ENCODE data around the gene WDR90.
"Not testable (repeated sequence)": the region's sequence is repeated elsewhere in the genome, so short reads cannot be mapped to it uniquely, and the experiment has no call there.

WDR90 gene

GRCh38 chr16:689175-689897 is 40.2 kb downstream of the WDR90 start:
- Histone ChIP-seq H3K4me3 (peak overlapping the region; percentile 79 to 94), H3K27me3 (peaks cover 8 to 29% of the 10 kb centered on the region in 2 donors), H3K36me3 (peaks cover 0 to 26% (median 7%) of the 10 kb centered on the region in 3 donors), H3K9me3 (no peaks in the 10 kb centered on the region), H3K4me1 (peaks cover 0 to 59% (median 43%) of the 10 kb centered on the region in 4 donors), H3K27ac (peak overlapping the region; percentile 86 to 93)
- intact Hi-C loops (cut with DNase I; ENCODE audit: low total_unique reads): no loop called here
- no peak for DNase-seq
- no peak for TF ChIP-seq CTCF (IDR thresholded peaks at IDR 0.05)

- peaks cover 0 to 57% (median 39%) of the 10 kb centered on the region in 4 donors for H3K4me1 ChIP-seq
- H3K27me3 ChIP-seq: peaks cover 9 to 48% of the 10 kb centered on the region in 2 donors
- H3K4me3 ChIP-seq; H3K9me3 ChIP-seq; intact Hi-C loops (cut with DNase I; ENCODE audit: low total_unique reads); DNase-seq; H3K27ac ChIP-seq: not testable (repeated sequence)
- peaks cover 0 to 17% (median 7%) of the 10 kb centered on the region in 3 donors for H3K36me3 ChIP-seq
These were observed 42.1 kb downstream of the WDR90 start for GRCh38 chr16:691242-691641.

- Histone ChIP-seq H3K27me3 (peaks cover 9 to 61% of the 10 kb centered on the region in 2 donors), H3K9me3 (no peaks in the 10 kb centered on the region), H3K36me3 (peaks cover 0 to 5% (median 0%) of the 10 kb centered on the region in 3 donors), H3K27ac (no peak overlapping the region), H3K4me1 (peaks cover 0 to 55% (median 38%) of the 10 kb centered on the region in 4 donors), H3K4me3 (no peak overlapping the region)
- no peak for TF ChIP-seq CTCF (IDR thresholded peaks at IDR 0.05)
- DNase-seq: no peak
- intact Hi-C loops (cut with DNase I; ENCODE audit: low total_unique reads): no loop called here
These were observed 43.4 kb downstream of the WDR90 start for GRCh38 chr16:692356-693108.

- Histone ChIP-seq H3K4me3 (no peak overlapping the region), H3K9me3 (no peaks in the 10 kb centered on the region), H3K27me3 (peaks cover 9 to 69% of the 10 kb centered on the region in 2 donors), H3K4me1 (peaks cover 0 to 54% (median 37%) of the 10 kb centered on the region in 4 donors), H3K36me3 (no peaks in the 10 kb centered on the region), H3K27ac (no peak overlapping the region)
- intact Hi-C loops (cut with DNase I; ENCODE audit: low total_unique reads): no loop called here
- no peak for DNase-seq
- no peak for TF ChIP-seq CTCF (IDR thresholded peaks at IDR 0.05)
These were observed 44.2 kb downstream of the WDR90 start for GRCh38 chr16:693364-693763.

GRCh38 chr16:693766-694165 is 44.6 kb downstream of the WDR90 start:
- intact Hi-C loops (cut with DNase I; ENCODE audit: low total_unique reads): no loop called here
- H3K27ac ChIP-seq: no peak overlapping the region
- H3K9me3 ChIP-seq: no peaks in the 10 kb centered on the region
- no peaks in the 10 kb centered on the region for H3K36me3 ChIP-seq
- no peak overlapping the region for H3K4me3 ChIP-seq
- no peak for DNase-seq
- H3K27me3 ChIP-seq: peaks cover 9 to 71% of the 10 kb centered on the region in 2 donors
- TF ChIP-seq CTCF (IDR thresholded peaks at IDR 0.05): no peak
- peaks cover 0 to 50% (median 34%) of the 10 kb centered on the region in 4 donors for H3K4me1 ChIP-seq
